Measurements from ENCODE around the gene LMX1B. TPM values are rescaled to one million over a fixed set of nuclear protein-coding genes. Genes with fewer than 3 reads are reported as not detected.

LMX1B gene
- total RNA-seq, 1 experiment from 2014 or later: 12.4 TPM

- POLR2A ChIA-PET: no interaction called here
- no peak overlapping the region for H3K27ac Mint-ChIP-seq
- peak; percentile 2; the same call in 1 of the 2 replicates for ATAC-seq
These were observed 11.8 kb downstream of the LMX1B start for GRCh38 chr9:126625329-126626126.

GRCh38 chr9:126626127-126626925 is 12.6 kb downstream of the LMX1B start:
- H3K27me3 Mint-ChIP-seq (ENCODE audit: low read depth): peaks cover 100% of the 10 kb centered on the region
- TF ChIP-seq E2F5 (CRISPR knock-in tag; IDR thresholded peaks at IDR 0.05) (no peak), E2F1 (CRISPR knock-in tag; IDR thresholded peaks at IDR 0.05) (no peak), NR3C1 (CRISPR knock-in tag; conservative IDR thresholded peaks at IDR 0.05; ENCODE audit: low read depth) (no peak), ZNF317 (CRISPR knock-in tag; IDR thresholded peaks at IDR 0.05; ENCODE audit: borderline replicate concordance, low read depth) (no peak), CREB1 (CRISPR knock-in tag; IDR thresholded peaks at IDR 0.05) (no peak), NFATC4 (CRISPR knock-in tag; IDR thresholded peaks at IDR 0.05) (no peak), ATF6 (CRISPR knock-in tag; IDR thresholded peaks at IDR 0.05) (no peak), GRHL2 (CRISPR knock-in tag; IDR thresholded peaks at IDR 0.05; ENCODE audit: insufficient replicate concordance, severe bottlenecking) (no peak), FOXK1 (CRISPR knock-in tag; IDR thresholded peaks at IDR 0.05) (no peak), MXD4 (CRISPR knock-in tag; IDR thresholded peaks at IDR 0.05; ENCODE audit: borderline replicate concordance) (no peak), ZNF671 (CRISPR knock-in tag; IDR thresholded peaks at IDR 0.05) (no peak), CREM (CRISPR knock-in tag; IDR thresholded peaks at IDR 0.05) (no peak), RELA (CRISPR knock-in tag; IDR thresholded peaks at IDR 0.05; ENCODE audit: borderline replicate concordance) (no peak), ZNF425 (CRISPR knock-in tag; conservative IDR thresholded peaks at IDR 0.05) (no peak), CBFB (CRISPR knock-in tag; IDR thresholded peaks at IDR 0.05; ENCODE audit: low read depth) (no peak)
- H3K9me3 Mint-ChIP-seq: no peaks in the 10 kb centered on the region
- no peak overlapping the region for H3K27ac Mint-ChIP-seq
- DNase-seq (ENCODE audit: low spot score) (peak; percentile 55), ATAC-seq (peak; percentile 11)
- ChIA-PET POLR2A (no interaction called here), CTCF (interaction anchor here (1.0 to 2.4 kb wide), 6 partner anchors 13 to 79 kb away, joined by 3 to 17 read pairs (median 6); partner anchors contain the start of gene LMX1B)
- H3K4me1 Mint-ChIP-seq: peaks cover 54% of the 10 kb centered on the region
- no peaks in the 10 kb centered on the region for H3K36me3 Mint-ChIP-seq
- peak overlapping the region; percentile 72 for H3K4me3 Mint-ChIP-seq

More at GRCh38 chr9:126625329-126626126, 11.8 kb downstream of the LMX1B start:
- H3K4me1 Mint-ChIP-seq: peaks cover 57% of the 10 kb centered on the region
- DNase-seq (ENCODE audit: low spot score): peak; percentile 53
- H3K36me3 Mint-ChIP-seq: no peaks in the 10 kb centered on the region
- CTCF ChIA-PET: interaction anchor here (1.0 to 2.4 kb wide), 4 partner anchors 37 to 80 kb away, joined by 3 to 17 read pairs (median 8); no protein-coding TSS in a partner anchor
- H3K4me3 Mint-ChIP-seq: peak overlapping the region; percentile 72
- H3K27me3 Mint-ChIP-seq (ENCODE audit: low read depth): peaks cover 100% of the 10 kb centered on the region
- TF ChIP-seq FOXP4 (CRISPR knock-in tag; IDR thresholded peaks at IDR 0.05): 0 out of 2 replicates have a peak, but pooled peaks have one; percentile 20
- no peak for TF ChIP-seq PREB (CRISPR knock-in tag; IDR thresholded peaks at IDR 0.05; ENCODE audit: borderline replicate concordance)
- TF ChIP-seq ETV6 (CRISPR knock-in tag; IDR thresholded peaks at IDR 0.05): 0 out of 2 replicates have a peak, but pooled peaks have one; percentile 29
- H3K9me3 Mint-ChIP-seq: no peaks in the 10 kb centered on the region

Measured in WTC11 (cell line).